IMR-90 (cell line): ENCODE measurements around the gene NUP43. TPM values are rescaled to one million over a fixed set of nuclear protein-coding genes. Genes with fewer than 3 reads are reported as not detected.

Source experiments
- ATAC-seq: fragments of 200-7000 bp; cut with Tn5 transposase; 2 replicates; pipeline ENCODE4 v1.9.1; 2020; ENCODE audit warnings: low read depth, mild to moderate bottlenecking, moderate library complexity
- BruUV-seq: library from RNA; stranded (reverse); fragments of 400-500 nt; replicated peaks from 2 replicates; lab custom pipeline; 2021; lab: Mats Ljungman, UMichigan
- CTCF ChIA-PET: fragments of 300-600 bp; formaldehyde crosslinking; extraction: SDS; loops from one replicate; lab custom pipeline; 2021; ENCODE audit warnings: antibody characterized with exemption; lab: Yijun Ruan, JAX
- POLR2A ChIA-PET: fragments of 300-600 bp; sonication (Branson Sonifier 250); formaldehyde crosslinking; loops from one replicate; lab custom pipeline; 2022; ENCODE audit warnings: antibody characterized with exemption; ENCODE audit not compliant: unreplicated experiment; lab: Charles Lee
- DNase-seq: peaks from one replicate; pipeline ENCODE4 v3.0.0; 2013
- H2AFZ ChIP-seq: replicated peaks from 2 replicates; pipeline ENCODE3; 2013; ENCODE audit warnings: low read length, mild to moderate bottlenecking; ENCODE audit not compliant: poor library complexity
- H2AK5ac ChIP-seq: 2 replicates; pipeline ENCODE4 v1.6.1; 2013; ENCODE audit warnings: low read depth, low read length, inconsistent platforms
- H2AK9ac ChIP-seq: replicated peaks from 2 replicates; pipeline ENCODE3; 2013; ENCODE audit warnings: mild to moderate bottlenecking, low read depth, low read length, moderate library complexity; ENCODE audit not compliant: poor library complexity
- H2BK120ac ChIP-seq: 2 replicates; pipeline ENCODE4 v1.6.1; 2013; ENCODE audit warnings: low read depth, low read length, inconsistent platforms
- H2BK15ac ChIP-seq: 3 replicates; pipeline ENCODE4 v1.6.1; 2013; ENCODE audit warnings: low read depth, low read length, inconsistent platforms
- H2BK20ac ChIP-seq: 2 replicates; pipeline ENCODE4 v1.6.1; 2013; ENCODE audit warnings: low read depth, mild to moderate bottlenecking, inconsistent platforms, low read length, moderate library complexity
- H2BK5ac ChIP-seq: 2 replicates; pipeline ENCODE4 v1.6.1; 2013; ENCODE audit warnings: mild to moderate bottlenecking, low read depth, low read length, inconsistent platforms; ENCODE audit not compliant: poor library complexity, severe bottlenecking
- H3K14ac ChIP-seq: replicated peaks from 2 replicates; pipeline ENCODE4 v1.6.1; 2013; ENCODE audit warnings: low read depth, low read length, inconsistent platforms
- H3K18ac ChIP-seq: 2 replicates; pipeline ENCODE4 v1.6.1; 2013; ENCODE audit warnings: low read depth, low read length, control low read depth
- H3K23ac ChIP-seq: 2 replicates; pipeline ENCODE4 v1.6.1; 2013; ENCODE audit warnings: low read depth, low read length, inconsistent platforms
- H3K27ac ChIP-seq: 2 replicates; pipeline ENCODE4 v1.5.1; 2013; ENCODE audit warnings: mild to moderate bottlenecking, control low read depth, low read length; ENCODE audit not compliant: insufficient read depth
- H3K27me3 ChIP-seq: 2 replicates; pipeline ENCODE4 v1.6.1; 2013; ENCODE audit warnings: low read length; ENCODE audit not compliant: control insufficient read depth, insufficient read depth
- H3K36me3 ChIP-seq: 2 replicates; pipeline ENCODE4 v1.6.1; 2013; ENCODE audit warnings: low read length, mixed read lengths; ENCODE audit not compliant: control insufficient read depth, insufficient read depth
- H3K4ac ChIP-seq: 2 replicates; pipeline ENCODE4 v1.6.1; 2013; ENCODE audit warnings: low read depth, low read length, inconsistent platforms
- H3K4me1 ChIP-seq: 2 replicates; pipeline ENCODE4 v1.6.1; 2013; ENCODE audit warnings: low read length, mixed read lengths; ENCODE audit not compliant: control insufficient read depth, insufficient read depth
- H3K4me2 ChIP-seq: 2 replicates; pipeline ENCODE4 v1.6.1; 2013; ENCODE audit warnings: low read depth, mild to moderate bottlenecking, control low read depth, low read length, moderate library complexity
- H3K4me3 ChIP-seq: 2 replicates; pipeline ENCODE4 v1.5.1; 2013; ENCODE audit warnings: low read depth, mild to moderate bottlenecking, control low read depth, low read length, moderate library complexity; ENCODE audit not compliant: insufficient read depth
- H3K56ac ChIP-seq: 2 replicates; pipeline ENCODE4 v1.6.1; 2013; ENCODE audit warnings: low read length, inconsistent platforms; ENCODE audit not compliant: insufficient read depth; ENCODE audit errors: extremely low read depth
- H3K79me1 ChIP-seq, 2 experiments: 2 replicates each; pipeline ENCODE4 v1.6.1; 2013; ENCODE audit warnings: low read length in 2 of 2, inconsistent platforms in 1 of 2, low read depth in 1 of 2
- H3K9ac ChIP-seq: 2 replicates; pipeline ENCODE4 v1.6.1; 2013; ENCODE audit warnings: low read depth, low read length, control low read depth
- H3K9me1 ChIP-seq: 2 replicates; pipeline ENCODE4 v1.6.1; 2013; ENCODE audit warnings: low read length, inconsistent platforms; ENCODE audit not compliant: insufficient read depth
- H3K9me3 ChIP-seq: 2 replicates; pipeline ENCODE4 v1.6.1; 2013; ENCODE audit warnings: low read length; ENCODE audit not compliant: control insufficient read depth, insufficient read depth
- H4K20me1 ChIP-seq: 2 replicates; pipeline ENCODE4 v1.6.1; 2013; ENCODE audit warnings: low read length, inconsistent platforms; ENCODE audit not compliant: insufficient read depth
- H4K5ac ChIP-seq: 2 replicates; pipeline ENCODE4 v1.6.1; 2013; ENCODE audit warnings: mild to moderate bottlenecking, low read depth, low read length, control low read depth
- H4K8ac ChIP-seq, 2 experiments: 2 replicates each; pipeline ENCODE4 v1.6.1; 2013; ENCODE audit warnings: low read depth in 2 of 2, low read length in 2 of 2, control low read depth in 1 of 2, inconsistent platforms in 1 of 2
- H4K91ac ChIP-seq: 2 replicates; pipeline ENCODE4 v1.6.1; 2013; ENCODE audit warnings: low read depth, low read length, inconsistent platforms; ENCODE audit not compliant: insufficient read depth
- RCOR1 ChIP-seq: IDR thresholded peaks from 2 replicates; pipeline ENCODE4 v1.6.1; 2012; ENCODE audit warnings: mild to moderate bottlenecking, low read length, improper control_type of control experiment; ENCODE audit not compliant: insufficient replicate concordance
- RFX5 ChIP-seq: IDR thresholded peaks from 2 replicates; pipeline ENCODE4 v1.8.0; 2012; ENCODE audit warnings: low read depth, mild to moderate bottlenecking, low read length, moderate library complexity
- WGBS, 2 experiments: methylation state at CpG; one replicate each; pipeline versions ENCODE4 v1.1.5 to v1.1.7; 2013; ENCODE audit warnings: missing lambda C conversion rate in 2 of 2; ENCODE audit not compliant: insufficient read length in 1 of 2; ENCODE audit errors: extremely low coverage in 2 of 2; 5-methylcytosine and 5-hydroxymethylcytosine counted together
- dilution Hi-C: fragments of 300-500 bp; cut with HindIII; formaldehyde crosslinking; loops from one replicate; pipeline ENCODE4 v1.14.3; 2018; ENCODE audit warnings: low sequenced_read_pairs; ENCODE audit not compliant: unreplicated experiment
- in situ Hi-C: fragments of 300-500 bp; cut with MboI; formaldehyde crosslinking; loops from 3 replicates; pipeline ENCODE4 v1.14.3; 2019; ENCODE audit warnings: low sequenced_read_pairs, inconsistent platforms, mixed read lengths
- intact Hi-C: fragments of 100-400 bp; cut with micrococcal nuclease; formaldehyde crosslinking; loops from 2 replicates; pipeline ENCODE4 v1.10.0; 2022
- polyA plus RNA-seq, 3 experiments: library from polyadenylated mRNA; depleted of rRNA; stranded (reverse); fragments of >200 nt; gene quantifications; 2 replicates each; pipeline ENCODE4 v1.2.3, GENCODE V29; 2012; ENCODE audit warnings: low replicate concordance in 1 of 3
- total RNA-seq: library from RNA; depleted of rRNA; stranded (reverse); fragments of >200 nt; gene quantifications from 2 replicates; pipeline ENCODE4 v1.2.3, GENCODE V29; 2012
- TF ChIP-seq, protein P1 (sequence below): fragments of 150-350 bp; IDR thresholded peaks from 2 replicates; pipeline ENCODE4 v1.6.1; 2016; ENCODE audit warnings: low read depth, mild to moderate bottlenecking, low read length, moderate library complexity, borderline replicate concordance

The NUP43 gene
- total and polyA plus RNA-seq, 2 of the 4 experiments (the other 2 are of a cell fraction), result 14.2 to 40.5 TPM

DNA sequence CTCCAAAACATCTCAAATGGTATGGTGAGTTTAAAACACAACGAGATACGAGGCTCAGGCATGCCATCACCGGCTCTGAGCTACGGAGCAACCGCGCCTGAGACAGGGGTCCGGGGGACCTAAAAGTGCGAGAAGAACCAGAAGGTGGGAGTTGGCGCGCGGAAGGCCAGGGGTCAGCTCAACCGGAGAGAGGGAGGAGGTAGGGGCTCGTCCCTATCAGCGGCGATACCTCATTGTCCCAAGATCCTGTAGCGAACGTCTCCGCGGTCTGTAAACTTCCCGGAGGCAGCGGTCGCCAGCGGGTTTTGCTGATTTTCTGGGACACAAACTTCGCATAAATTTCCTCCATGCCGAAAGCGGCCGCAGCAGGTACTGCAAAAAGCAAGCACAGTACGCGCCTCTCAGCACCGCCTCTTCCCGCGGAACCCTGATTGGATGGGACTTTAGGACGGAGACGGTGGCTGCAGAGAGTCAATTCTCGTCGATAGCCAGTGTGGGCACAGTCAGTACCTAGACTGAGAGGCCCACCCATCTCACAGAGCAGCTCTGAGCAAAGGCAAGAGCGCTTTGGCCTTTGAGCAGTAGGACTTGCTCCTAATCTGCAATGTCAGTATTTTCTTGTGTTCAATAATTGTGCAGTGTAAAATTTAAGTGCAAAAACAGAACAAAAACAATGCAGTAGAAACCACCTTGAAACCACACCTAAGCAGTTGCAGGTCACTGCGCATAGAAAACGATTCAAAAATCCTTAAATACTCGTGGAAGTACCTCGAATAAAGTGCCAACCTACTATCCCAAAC, at the start of gene NUP43 (continued):
- TF ChIP-seq RCOR1, result no peak

DNA sequence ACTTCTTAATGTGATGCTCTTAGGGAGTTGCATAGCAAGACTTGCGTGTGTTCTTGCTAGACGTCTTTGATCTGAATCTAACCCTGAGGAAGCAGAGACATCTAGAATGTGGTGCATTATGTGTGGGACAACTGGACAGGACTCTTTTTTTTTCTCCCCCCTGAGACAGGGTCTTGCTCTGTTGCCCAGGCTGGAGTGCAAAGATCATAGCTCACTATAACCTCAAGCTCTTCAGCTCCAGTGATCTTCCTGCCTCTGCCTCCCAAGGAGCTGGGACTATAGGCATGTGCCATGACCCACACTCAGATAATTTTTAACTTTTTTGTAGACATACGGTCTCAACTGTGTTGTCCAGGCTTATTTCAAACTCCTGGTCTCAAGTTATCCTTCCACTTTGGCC, 37.2 kb upstream of the NUP43 start:
- POLR2A ChIA-PET, result no interaction called here
- in situ Hi-C loops, result no loop called here
- no peaks in the 10 kb centered on the region for H3K4me1 ChIP-seq

More for the DNA sequence above, 37.2 kb upstream of the NUP43 start:
- H2AK5ac ChIP-seq, result no peak overlapping the region
- H3K14ac ChIP-seq, result no peak overlapping the region
- no peak overlapping the region for H3K18ac ChIP-seq
- no peak overlapping the region for H2AK9ac ChIP-seq
- H4K8ac ChIP-seq, result no peak overlapping the region
- intact Hi-C loops, result no loop called here
- H3K56ac ChIP-seq, result no peak overlapping the region
- DNase-seq, result no peak
- no TSS peak for BruUV-seq
- no peaks in the 10 kb centered on the region for H3K27me3 ChIP-seq
- H2BK15ac ChIP-seq, result no peak overlapping the region
- H2BK20ac ChIP-seq, result no peak overlapping the region
- 0 out of 2 replicates have a peak, but pooled peaks cover 3% of the 10 kb centered on the region for H3K9me1 ChIP-seq
- no peak overlapping the region for H2BK5ac ChIP-seq
- no peak overlapping the region for H3K27ac ChIP-seq
- H3K4ac ChIP-seq, result no peak overlapping the region
- CTCF ChIA-PET, result interaction anchor here (0.6 kb wide), 1 partner anchor 12 kb away, joined by 5 read pairs; no protein-coding TSS in a partner anchor
- dilution Hi-C loops, result no loop called here
- no peak overlapping the region for H3K9ac ChIP-seq
- WGBS, 2 experiments, result no CpG with 5 or more reads among the region's 3 CpGs
- no peak overlapping the region for H4K91ac ChIP-seq
- peaks cover 11 to 29% of the 10 kb centered on the region in 2 experiments; a peak in 3 of 4 replicates for H3K79me1 ChIP-seq
- H3K36me3 ChIP-seq, result peaks cover 8% of the 10 kb centered on the region
- TF ChIP-seq, protein P1, sequence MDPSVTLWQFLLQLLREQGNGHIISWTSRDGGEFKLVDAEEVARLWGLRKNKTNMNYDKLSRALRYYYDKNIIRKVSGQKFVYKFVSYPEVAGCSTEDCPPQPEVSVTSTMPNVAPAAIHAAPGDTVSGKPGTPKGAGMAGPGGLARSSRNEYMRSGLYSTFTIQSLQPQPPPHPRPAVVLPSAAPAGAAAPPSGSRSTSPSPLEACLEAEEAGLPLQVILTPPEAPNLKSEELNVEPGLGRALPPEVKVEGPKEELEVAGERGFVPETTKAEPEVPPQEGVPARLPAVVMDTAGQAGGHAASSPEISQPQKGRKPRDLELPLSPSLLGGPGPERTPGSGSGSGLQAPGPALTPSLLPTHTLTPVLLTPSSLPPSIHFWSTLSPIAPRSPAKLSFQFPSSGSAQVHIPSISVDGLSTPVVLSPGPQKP, result no peak
- no peak for TF ChIP-seq RFX5
- H3K9me3 ChIP-seq, result no peaks in the 10 kb centered on the region
- no peak overlapping the region for H3K4me2 ChIP-seq
- no peak overlapping the region for H2BK120ac ChIP-seq
- H3K4me3 ChIP-seq, result no peak overlapping the region
- no peak overlapping the region for H2AFZ ChIP-seq
- H3K23ac ChIP-seq, result no peak overlapping the region
- no peaks in the 10 kb centered on the region for H4K20me1 ChIP-seq
- ATAC-seq, result no peak
- no peak overlapping the region for H4K5ac ChIP-seq
